Transverse colon (tissue), 4 donors: ENCODE results near the gene KRTAP20-3. TPM values are rescaled to one million over a fixed set of nuclear protein-coding genes. Genes with fewer than 3 reads are reported as not detected.

Source experiments
- DNase-seq: peaks from one replicate; pipeline ENCODE4 v3.0.0-alpha.2; 2019
- H3K27ac ChIP-seq, 4 donors: fragments of 200-600 bp; sonication (generic); 2 replicates each; pipeline ENCODE4 v1.5.1; 2016 to 2018; ENCODE audit warnings: inconsistent platforms in 4 of 4
- H3K27me3 ChIP-seq: fragments of 200-600 bp; sonication (generic); 2 replicates; pipeline ENCODE4 v1.5.1; 2017; ENCODE audit warnings: inconsistent platforms
- H3K36me3 ChIP-seq, 4 donors: fragments of 200-600 bp; sonication (generic); 2 replicates each; pipeline ENCODE4 v1.5.1; 2017 to 2019; ENCODE audit warnings: inconsistent platforms in 4 of 4
- H3K4me1 ChIP-seq, 4 donors: fragments of 200-600 bp; sonication (generic); 2 replicates each; pipeline ENCODE4 v1.5.1; 2017 to 2020; ENCODE audit warnings: inconsistent platforms in 4 of 4
- H3K4me3 ChIP-seq, 4 donors: fragments of 200-600 bp; sonication (generic); 1 replicate in 1 of 4; 2 replicates in 3 of 4; pipeline versions ENCODE4 v1.5.1 to v1.6.1; 2017 to 2019; ENCODE audit warnings: inconsistent platforms in 4 of 4
- H3K9me3 ChIP-seq, 2 donors: fragments of 200-600 bp; sonication (generic); 2 replicates each; pipeline ENCODE4 v1.5.1; 2017 to 2019; ENCODE audit warnings: inconsistent platforms in 2 of 2
- EP300 ChIP-seq: sonication (generic); formaldehyde crosslinking; IDR thresholded peaks from one replicate; pipeline ENCODE4 v1.6.1; 2017; ENCODE audit warnings: antibody characterized with exemption, low read depth
- POLR2A ChIP-seq: fragments of 450-650 bp; IDR thresholded peaks from one replicate; pipeline ENCODE4 v1.6.1; 2016; ENCODE audit warnings: antibody characterized with exemption, mild to moderate bottlenecking, moderate library complexity
- POLR2AphosphoS5 ChIP-seq, 3 donors: sonication (generic); formaldehyde crosslinking; IDR thresholded peaks; one replicate each; pipeline ENCODE4 v1.6.1; 2016; ENCODE audit warnings: antibody characterized with exemption in 3 of 3
- WGBS, 2 donors: methylation state at CpG; one replicate each; pipeline ENCODE4 v1.1.5; 2018; ENCODE audit warnings: low coverage in 1 of 2; 5-methylcytosine and 5-hydroxymethylcytosine counted together
- in situ Hi-C, 4 donors: fragments of 200-750 bp; cut with MboI; loops; one replicate each; pipeline versions ENCODE4 v1.15.0 to v1.15.1; 2017; ENCODE audit warnings: low sequenced_read_pairs in 3 of 4, low pct_ligation_motif_present in 1 of 4, low pct_unique_long_range_greater_than_20kb in 1 of 4
- intact Hi-C: fragments of 100-400 bp; cut with DNase I; formaldehyde crosslinking; loops from one replicate; pipeline ENCODE4 v1.15.1; 2023; ENCODE audit warnings: low total_unique reads
- total RNA-seq, 4 donors: library from RNA; depleted of rRNA; stranded (reverse); fragments of >200 nt; gene quantifications; one replicate each; pipeline ENCODE4 v1.1.0, GENCODE V29; 2016
- TF ChIP-seq, protein P1 (sequence below), 5 experiments: fragments of 200-600 bp in 3 of 5; fragments of 450-650 bp in 2 of 5; sonication (generic) in 3 of 5; IDR thresholded peaks; 1 replicate in 2 of 5; 2 replicates in 3 of 5; pipeline ENCODE4 v1.5.1; 2016 to 2017; ENCODE audit warnings: antibody characterized with exemption in 5 of 5, inconsistent platforms in 3 of 5, mild to moderate bottlenecking in 2 of 5, moderate library complexity in 1 of 5

Gene KRTAP20-3
- total RNA-seq, 4 donors from 2014 or later = not detected

DNA sequence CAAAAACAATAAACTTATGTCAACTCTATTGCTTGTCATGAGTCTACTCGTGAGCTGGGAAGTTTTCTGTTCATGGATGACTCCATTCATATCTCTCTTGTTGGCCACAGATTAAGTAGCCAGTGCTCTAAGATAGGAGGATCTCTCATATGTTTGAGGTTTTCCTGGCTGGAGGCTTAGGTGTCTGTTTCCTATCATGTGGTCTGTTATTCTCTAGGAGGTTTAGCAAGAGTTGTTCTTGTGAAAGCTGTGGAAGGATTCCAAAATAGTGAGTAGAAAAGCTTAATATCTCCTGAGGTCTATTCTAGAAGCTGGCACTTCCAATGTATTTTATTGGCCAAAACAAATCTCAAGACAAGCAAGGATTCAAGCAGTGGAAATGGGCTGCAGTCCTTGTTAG, 13.5 kb upstream of the KRTAP20-3 start:
- Histone ChIP-seq H3K9me3 (peaks cover 0 to 9% of the 10 kb centered on the region in 2 donors), H3K4me3 (no peak overlapping the region), H3K27me3 (no peaks in the 10 kb centered on the region), H3K4me1 (no peaks in the 10 kb centered on the region), H3K36me3 (no peaks in the 10 kb centered on the region), H3K27ac (no peak overlapping the region)
- no peak for TF ChIP-seq EP300
- no peak for TF ChIP-seq POLR2AphosphoS5 (IDR thresholded peaks at IDR 0.05)
- TF ChIP-seq POLR2A = no peak
- TF ChIP-seq, protein P1, sequence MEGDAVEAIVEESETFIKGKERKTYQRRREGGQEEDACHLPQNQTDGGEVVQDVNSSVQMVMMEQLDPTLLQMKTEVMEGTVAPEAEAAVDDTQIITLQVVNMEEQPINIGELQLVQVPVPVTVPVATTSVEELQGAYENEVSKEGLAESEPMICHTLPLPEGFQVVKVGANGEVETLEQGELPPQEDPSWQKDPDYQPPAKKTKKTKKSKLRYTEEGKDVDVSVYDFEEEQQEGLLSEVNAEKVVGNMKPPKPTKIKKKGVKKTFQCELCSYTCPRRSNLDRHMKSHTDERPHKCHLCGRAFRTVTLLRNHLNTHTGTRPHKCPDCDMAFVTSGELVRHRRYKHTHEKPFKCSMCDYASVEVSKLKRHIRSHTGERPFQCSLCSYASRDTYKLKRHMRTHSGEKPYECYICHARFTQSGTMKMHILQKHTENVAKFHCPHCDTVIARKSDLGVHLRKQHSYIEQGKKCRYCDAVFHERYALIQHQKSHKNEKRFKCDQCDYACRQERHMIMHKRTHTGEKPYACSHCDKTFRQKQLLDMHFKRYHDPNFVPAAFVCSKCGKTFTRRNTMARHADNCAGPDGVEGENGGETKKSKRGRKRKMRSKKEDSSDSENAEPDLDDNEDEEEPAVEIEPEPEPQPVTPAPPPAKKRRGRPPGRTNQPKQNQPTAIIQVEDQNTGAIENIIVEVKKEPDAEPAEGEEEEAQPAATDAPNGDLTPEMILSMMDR (IDR thresholded peaks at IDR 0.05) = no peak
- in situ Hi-C loops (no loop called here), intact Hi-C loops (no loop called here)
- 38 to 60% methylated on average over 1 of the region's 1 CpG for WGBS, 2 donors
- DNase-seq = no peak

DNA sequence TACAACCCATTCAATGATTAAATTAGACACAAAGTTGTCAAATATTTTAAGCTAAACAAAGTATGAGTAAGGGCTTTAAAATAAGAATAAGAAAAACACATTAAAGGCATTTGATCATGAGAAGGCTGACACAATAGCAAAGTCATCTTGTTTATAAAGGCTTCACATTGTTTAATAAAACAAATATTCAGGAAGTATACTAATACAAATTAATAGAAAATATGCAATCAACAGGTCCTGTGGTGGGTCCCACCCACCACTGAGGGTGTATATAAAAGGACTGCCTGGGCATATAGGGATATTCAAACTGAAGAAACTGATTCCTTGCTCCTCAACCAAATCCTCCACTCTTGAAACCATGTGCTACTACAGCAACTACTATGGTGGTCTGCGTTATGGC, 7.8 kb upstream of the KRTAP20-3 start, which contains the start of gene KRTAP20-2:
Gene KRTAP20-2, plus strand, starts transcription at position 301 of the 400 bp plus-strand sequence. Its CDS starts 58 bp downstream, at position 359.
- DNase-seq = no peak
- in situ Hi-C loops = no loop called here
- WGBS, 2 donors = 89% methylated on average over 1 of the region's 1 CpG; no CpG with 5 or more reads in 1 of the 2 donors

DNA sequence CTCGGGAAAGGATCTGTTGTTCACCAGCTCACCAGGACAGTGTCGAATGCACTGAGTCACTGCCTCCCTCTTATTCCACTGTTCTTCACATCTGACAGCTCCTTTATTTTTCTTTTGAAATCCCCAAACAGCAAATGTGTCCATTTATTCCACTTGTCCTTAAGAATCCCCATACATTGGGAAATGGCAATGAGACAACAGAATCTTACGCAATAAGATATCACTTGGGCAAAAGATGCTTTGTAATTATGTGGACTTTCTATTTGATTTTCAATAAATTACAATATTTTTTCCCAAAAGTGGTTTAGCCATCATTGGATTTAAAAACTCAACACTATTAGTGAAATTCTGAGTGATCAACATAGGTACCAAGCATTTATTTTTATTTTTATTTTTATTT, 4.0 kb upstream of the KRTAP20-3 start:
- 83 to 87% methylated on average over 3 of the region's 3 CpGs for WGBS, 2 donors
- Histone ChIP-seq H3K36me3 (no peaks in the 10 kb centered on the region), H3K9me3 (peaks cover 0 to 9% of the 10 kb centered on the region in 2 donors), H3K27me3 (no peaks in the 10 kb centered on the region), H3K4me3 (no peak overlapping the region), H3K4me1 (no peaks in the 10 kb centered on the region), H3K27ac (no peak overlapping the region)
- in situ Hi-C loops (no loop called here), intact Hi-C loops (no loop called here)
- no peak for TF ChIP-seq POLR2AphosphoS5 (IDR thresholded peaks at IDR 0.05)
- TF ChIP-seq, protein P1 (IDR thresholded peaks at IDR 0.05) = no peak
- DNase-seq = no peak

More for the DNA sequence above, 7.8 kb upstream of the KRTAP20-3 start, which contains the start of gene KRTAP20-2:
- H3K27me3 ChIP-seq = no peaks in the 10 kb centered on the region
- H3K9me3 ChIP-seq = no peaks in the 10 kb centered on the region
- no peaks in the 10 kb centered on the region for H3K36me3 ChIP-seq
- TF ChIP-seq POLR2A = no peak
- no peak for TF ChIP-seq EP300
- TF ChIP-seq, protein P1 (IDR thresholded peaks at IDR 0.05) = no peak
- no peak for TF ChIP-seq POLR2AphosphoS5 (IDR thresholded peaks at IDR 0.05)
- no peak within 1 kb of the TSS for H3K27ac ChIP-seq
- no peaks in the 10 kb centered on the region for H3K4me1 ChIP-seq
- no peak within 1 kb of the TSS for H3K4me3 ChIP-seq
- intact Hi-C loops = no loop called here

DNA sequence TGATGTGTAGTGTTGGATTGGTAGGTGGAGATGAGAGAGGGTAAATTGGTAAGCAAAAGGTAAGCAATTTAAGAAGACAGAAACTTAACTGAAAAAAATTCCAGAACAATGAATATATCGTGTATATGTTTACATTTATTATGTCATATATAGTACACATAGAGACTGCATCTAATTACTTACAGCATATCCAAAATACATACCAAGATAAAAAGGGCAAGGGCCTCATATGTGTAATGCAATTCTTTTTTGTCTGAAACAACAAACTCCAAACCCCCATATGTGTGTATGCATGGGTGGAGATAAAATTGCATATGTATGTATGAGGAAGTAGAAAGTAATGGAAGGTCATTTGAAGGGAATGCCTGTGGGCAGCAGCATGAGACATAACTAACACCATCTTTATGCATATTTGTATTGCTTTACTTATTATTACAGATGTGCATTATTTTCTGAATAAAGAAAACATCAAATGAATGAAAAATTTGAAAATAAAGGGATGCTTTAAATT, 4.3 kb downstream of the KRTAP20-3 start:
- no peaks in the 10 kb centered on the region for H3K4me1 ChIP-seq
- no peaks in the 10 kb centered on the region for H3K27me3 ChIP-seq
- H3K36me3 ChIP-seq = no peaks in the 10 kb centered on the region
- no peak overlapping the region for H3K27ac ChIP-seq
- peaks cover 0 to 5% of the 10 kb centered on the region in 2 donors for H3K9me3 ChIP-seq
- intact Hi-C loops (no loop called here), in situ Hi-C loops (no loop called here)
- TF ChIP-seq, protein P1 (IDR thresholded peaks at IDR 0.05) = no peak
- TF ChIP-seq POLR2AphosphoS5 (IDR thresholded peaks at IDR 0.05) = no peak
- no peak for TF ChIP-seq POLR2A
- TF ChIP-seq EP300 = no peak
- WGBS, 2 donors = 72 to 78% methylated on average over 1 of the region's 1 CpG
- DNase-seq = no peak
- no peak overlapping the region for H3K4me3 ChIP-seq
